Glomerular visceral epithelial cell (primary cell): ENCODE results near the gene TSPAN3.

ENCODE experiments used
- DNase-seq: peaks from one replicate; pipeline ENCODE4 v3.0.0-alpha.2; 2016; ENCODE audit errors: extremely low spot score

TSPAN3 gene

GRCh38 chr15:77084436-77084835, 13.5 kb upstream of the TSPAN3 start:
- DNase-seq = no peak

- peak; percentile 82 for DNase-seq
Observed at GRCh38 chr15:77083381-77084160, 12.7 kb upstream of the TSPAN3 start.

- DNase-seq = no peak
Observed at GRCh38 chr15:77081971-77082370, 11.1 kb upstream of the TSPAN3 start.

- DNase-seq = no peak
Observed at GRCh38 chr15:77076323-77076915, 5.5 kb upstream of the TSPAN3 start.

DNA sequence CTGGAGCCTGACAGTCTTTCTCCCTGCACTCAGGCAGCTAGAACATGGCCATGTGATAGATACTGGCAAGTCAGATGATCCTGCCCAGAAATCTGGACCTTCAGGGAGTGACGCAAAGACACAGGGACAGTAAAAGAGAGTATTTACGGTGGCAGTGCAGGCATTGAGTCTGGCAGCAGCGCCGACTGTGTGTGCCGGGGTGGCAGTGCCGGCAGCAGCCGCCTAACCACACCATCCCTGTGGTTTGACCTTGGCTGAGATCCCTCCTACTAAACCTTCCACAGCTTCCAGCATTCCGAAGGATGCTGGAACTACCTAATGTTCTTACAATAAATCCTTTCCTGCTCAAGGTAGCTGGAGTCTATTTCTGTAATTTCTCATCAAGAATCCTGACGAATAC, 4.6 kb upstream of the TSPAN3 start:
- peak; percentile 51 for DNase-seq

DNA sequence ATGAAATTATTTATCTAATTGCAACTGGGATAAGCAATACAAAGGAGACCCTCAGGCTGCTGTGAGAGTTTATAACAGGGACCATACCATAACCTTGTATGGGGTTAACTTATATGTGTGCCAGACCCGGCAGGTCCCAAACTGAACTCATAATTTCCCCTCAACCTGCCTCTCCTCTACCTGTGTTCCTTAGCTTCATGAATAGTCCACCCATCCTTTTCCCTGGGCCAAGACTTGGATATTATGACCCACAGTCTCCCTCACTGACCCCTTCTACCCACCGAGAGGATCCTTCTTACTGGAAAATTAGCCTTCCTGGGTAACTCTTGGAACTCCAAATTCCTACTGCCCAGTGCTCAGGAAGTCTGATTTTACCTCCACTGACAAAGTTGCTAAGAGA, 3.4 kb upstream of the TSPAN3 start:
- no peak for DNase-seq

DNA sequence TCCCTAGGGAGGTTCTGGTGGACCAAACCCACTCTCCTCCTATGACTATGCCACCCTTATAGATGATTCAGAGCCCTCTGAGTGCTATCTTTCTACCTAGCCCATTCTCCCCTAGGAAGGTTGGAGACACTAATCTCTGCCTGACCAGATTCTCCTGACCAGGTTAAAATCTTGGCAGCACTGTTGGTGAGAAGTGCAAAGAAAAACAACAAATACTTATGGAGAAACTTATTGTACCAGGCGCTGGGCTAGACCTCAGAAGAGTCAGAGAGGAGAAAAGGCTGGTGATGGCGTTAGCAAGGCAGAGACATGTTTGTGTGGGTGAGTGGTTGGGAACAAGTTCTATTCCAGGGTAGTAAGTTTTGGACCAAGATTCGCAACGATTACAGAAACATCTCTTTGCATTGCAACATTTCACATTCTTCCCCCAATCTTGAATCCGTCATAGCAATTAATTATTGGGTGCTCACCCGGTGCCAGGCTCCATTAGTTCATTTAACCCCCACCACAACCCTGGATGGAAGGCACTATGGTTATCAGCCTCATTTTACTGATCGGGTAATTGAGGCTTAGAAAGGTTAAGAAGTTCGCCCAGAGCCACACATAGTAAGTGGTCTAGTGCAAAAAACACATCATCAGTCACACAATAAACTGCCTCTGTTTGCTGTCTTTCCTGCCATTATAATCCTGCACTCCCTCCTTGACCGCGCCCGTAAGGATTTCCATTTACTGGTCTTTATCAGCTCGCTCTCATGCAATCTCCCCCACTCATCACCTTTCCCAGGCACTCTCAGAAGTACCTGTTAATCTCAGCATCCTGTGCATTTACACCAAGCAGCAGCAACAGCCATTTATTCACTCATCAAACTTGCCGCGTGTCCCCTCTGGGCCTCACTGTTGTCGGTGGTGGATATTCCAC, 655 bp upstream of the TSPAN3 start:
- no peak for DNase-seq

GRCh38 chr15:77070180-77070494, 772 bp downstream of the TSPAN3 start:
- DNase-seq = no peak

GRCh38 chr15:77069521-77070121, 1.3 kb downstream of the TSPAN3 start:
- peak; percentile 37 for DNase-seq

- DNase-seq = no peak
Observed at GRCh38 chr15:77068633-77069032, 2.3 kb downstream of the TSPAN3 start.

- DNase-seq = no peak
Observed at GRCh38 chr15:77067691-77068367, 3.1 kb downstream of the TSPAN3 start.

GRCh38 chr15:77066971-77067690, 3.8 kb downstream of the TSPAN3 start:
- DNase-seq = no peak

DNA sequence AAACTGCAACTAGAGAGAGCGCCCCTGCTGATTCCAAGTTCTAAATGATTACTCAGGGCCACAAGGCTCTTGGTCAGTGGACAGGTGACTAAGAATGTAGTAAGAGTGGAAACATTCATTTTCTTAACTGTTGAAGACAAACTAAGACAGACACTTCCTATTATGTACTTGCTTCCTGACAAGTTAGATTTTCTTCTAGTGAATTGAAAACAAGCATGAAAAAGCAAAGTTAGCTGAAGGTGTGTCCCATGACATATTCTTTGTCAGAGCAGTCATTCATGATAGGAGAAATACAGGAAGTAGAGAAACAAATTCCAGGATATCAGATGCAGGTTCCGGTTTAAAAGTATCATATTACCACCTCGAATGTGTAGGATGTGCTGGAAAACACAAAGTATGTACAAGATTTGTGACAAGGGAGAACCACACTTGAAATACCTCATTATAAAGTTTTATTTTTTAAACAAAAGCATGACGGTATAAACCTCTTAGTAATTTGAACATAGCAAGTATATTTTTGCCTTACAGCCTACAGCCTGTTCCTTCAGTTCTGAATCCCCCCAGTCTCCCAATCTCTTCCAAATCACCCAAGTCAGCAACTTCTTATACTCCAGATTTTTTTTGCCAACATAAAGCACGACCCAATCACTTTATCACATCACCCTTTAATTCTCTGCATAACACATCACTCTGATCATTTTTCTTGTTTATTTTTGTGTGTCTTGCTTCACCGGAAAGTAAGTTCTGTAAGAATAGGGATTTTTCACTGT, 6.2 kb downstream of the TSPAN3 start:
- peak; percentile 40 for DNase-seq

DNA sequence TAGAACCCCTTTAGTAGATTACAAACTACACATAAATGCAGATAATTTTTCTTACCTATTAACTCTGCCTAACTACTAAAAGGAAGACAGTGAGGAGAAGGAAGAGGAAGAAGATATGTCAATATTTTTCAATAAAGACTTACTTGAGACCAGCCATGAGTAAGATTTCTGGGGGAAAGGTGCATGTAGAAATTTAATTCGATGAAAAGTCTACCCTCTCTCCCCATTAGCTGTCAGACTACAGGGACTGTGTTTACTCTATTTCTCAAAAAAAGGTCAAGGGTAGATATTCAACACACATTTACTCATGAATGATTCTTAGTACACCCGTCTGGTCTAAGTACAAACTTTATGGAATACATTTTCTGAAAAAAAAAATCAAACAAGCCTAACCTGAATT, 6.8 kb downstream of the TSPAN3 start:
- DNase-seq = no peak

GRCh38 chr15:77063249-77063648, 7.7 kb downstream of the TSPAN3 start:
- DNase-seq = no peak

DNA sequence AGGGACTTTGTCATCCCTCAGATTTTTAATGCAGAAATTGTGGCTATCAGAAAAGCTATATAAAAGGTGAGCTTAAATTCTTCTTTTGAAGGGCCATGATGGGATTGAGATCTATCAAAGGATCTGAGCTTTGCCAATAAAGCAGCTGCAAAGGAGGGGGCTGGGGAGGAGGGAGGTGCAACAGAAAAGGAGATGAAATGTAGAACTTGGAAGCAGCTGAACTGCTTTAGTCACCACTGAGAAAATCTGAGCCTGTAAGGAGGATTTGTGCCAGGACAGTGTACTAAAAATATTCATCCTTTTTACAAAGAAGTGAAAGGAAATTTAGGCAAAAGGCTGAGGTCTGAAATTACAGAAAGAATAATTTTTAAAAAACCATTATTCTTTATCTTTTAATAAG, 10.4 kb downstream of the TSPAN3 start:
- DNase-seq = no peak

GRCh38 chr15:77059786-77060361, 11.0 kb downstream of the TSPAN3 start:
- no peak for DNase-seq

- no peak for DNase-seq
Observed at GRCh38 chr15:77058468-77058867, 12.4 kb downstream of the TSPAN3 start.

DNA sequence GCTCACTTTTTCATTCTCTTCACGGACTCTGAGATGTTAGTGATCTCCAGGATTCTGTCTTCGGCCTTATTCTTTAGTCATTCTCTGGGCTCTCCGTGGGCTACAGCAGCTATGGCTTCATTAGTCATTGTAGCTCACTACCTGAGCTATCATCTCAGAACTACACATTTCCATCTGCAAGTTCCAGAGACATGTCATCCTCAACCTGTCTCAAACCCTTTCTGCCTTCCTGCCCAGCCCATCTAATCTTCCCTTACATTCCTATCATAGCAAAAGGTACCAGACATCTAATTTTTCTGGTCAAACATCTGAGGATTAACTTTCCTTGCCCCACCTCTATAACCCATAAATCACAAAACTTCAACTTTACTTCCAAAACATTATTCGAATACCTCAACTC, 13.2 kb downstream of the TSPAN3 start:
- DNase-seq = no peak

DNA sequence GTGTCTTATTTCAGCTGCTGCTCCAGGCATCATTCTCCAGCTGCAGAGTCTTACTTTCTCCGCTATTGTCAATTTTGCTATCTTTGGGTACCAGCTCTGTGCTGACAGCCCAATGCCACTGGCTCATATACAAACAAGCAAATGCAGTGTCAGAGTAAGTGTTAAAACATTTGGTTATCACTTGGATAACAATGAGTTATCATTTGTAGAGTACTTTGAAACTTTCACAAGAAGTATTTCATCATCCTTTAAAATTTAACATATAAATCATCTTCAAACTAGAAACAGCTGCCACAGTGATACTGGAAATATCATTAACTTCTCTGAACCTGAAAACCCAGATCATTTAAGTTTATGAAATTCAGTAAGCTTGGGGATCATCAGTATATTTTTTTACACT, 13.8 kb downstream of the TSPAN3 start:
- DNase-seq = no peak
